Measurements from ENCODE around the gene SLC19A1.
"Not testable (repeated sequence)": the region's sequence is repeated elsewhere in the genome, so short reads cannot be mapped to it uniquely, and the experiment has no call there.

Gene SLC19A1

GRCh38 chr21:45573452-45574035 lies 31.3 kb upstream of the SLC19A1 start:
- no peak overlapping the region for H3K4me3 ChIP-seq (ENCODE audit: low read length)
- no peaks in the 10 kb centered on the region for H3K36me3 ChIP-seq (ENCODE audit: insufficient read depth, low read length)
- no peaks in the 10 kb centered on the region for H3K4me1 ChIP-seq (ENCODE audit: insufficient read depth, low read length)
- H2AFZ ChIP-seq (ENCODE audit: low read depth, low read length): no peak overlapping the region
- H3K9me3 ChIP-seq (ENCODE audit: low read length): no peaks in the 10 kb centered on the region
- peaks cover 13% of the 10 kb centered on the region for H3K27me3 ChIP-seq (ENCODE audit: insufficient read depth, low read length)

DNA sequence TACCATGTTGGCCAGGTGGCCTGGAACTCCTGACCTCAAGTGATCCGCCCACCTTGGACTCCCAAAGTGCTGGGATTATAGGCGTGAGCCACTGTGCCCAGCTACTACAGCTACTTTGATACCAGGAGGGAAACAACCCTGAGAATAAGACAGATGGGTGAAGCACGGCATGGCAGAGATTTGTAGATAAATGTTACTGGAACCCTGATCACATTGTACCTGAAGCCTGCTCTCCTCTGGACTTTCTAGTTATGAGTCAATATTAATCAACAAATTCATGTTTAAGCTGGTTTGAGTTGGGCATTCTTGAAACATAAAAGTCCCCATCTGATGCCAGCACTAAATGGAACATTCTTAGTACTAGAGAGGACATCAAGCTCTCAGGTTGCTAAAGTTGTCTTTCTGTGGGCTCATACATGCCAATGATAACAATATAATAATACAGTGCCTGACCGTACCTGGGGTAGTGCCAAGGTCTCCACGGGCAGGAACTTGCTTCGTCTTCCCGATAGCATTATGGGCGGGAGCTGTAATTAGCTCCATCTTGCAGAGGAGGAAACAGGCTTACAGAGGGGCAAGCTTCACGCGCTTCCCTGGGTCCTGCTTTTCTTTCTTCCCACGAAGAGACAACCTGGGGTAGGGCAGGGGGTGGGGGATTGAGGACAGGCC lies 30.7 kb upstream of the SLC19A1 start:
- peaks cover 11% of the 10 kb centered on the region for H3K27me3 ChIP-seq (ENCODE audit: insufficient read depth, low read length)
- no peaks in the 10 kb centered on the region for H3K36me3 ChIP-seq (ENCODE audit: insufficient read depth, low read length)
- H3K9me3 ChIP-seq (ENCODE audit: low read length): no peaks in the 10 kb centered on the region
- H3K4me3 ChIP-seq (ENCODE audit: low read length): no peak overlapping the region
- no peaks in the 10 kb centered on the region for H3K4me1 ChIP-seq (ENCODE audit: insufficient read depth, low read length)
- H2AFZ ChIP-seq (ENCODE audit: low read depth, low read length): no peak overlapping the region

DNA sequence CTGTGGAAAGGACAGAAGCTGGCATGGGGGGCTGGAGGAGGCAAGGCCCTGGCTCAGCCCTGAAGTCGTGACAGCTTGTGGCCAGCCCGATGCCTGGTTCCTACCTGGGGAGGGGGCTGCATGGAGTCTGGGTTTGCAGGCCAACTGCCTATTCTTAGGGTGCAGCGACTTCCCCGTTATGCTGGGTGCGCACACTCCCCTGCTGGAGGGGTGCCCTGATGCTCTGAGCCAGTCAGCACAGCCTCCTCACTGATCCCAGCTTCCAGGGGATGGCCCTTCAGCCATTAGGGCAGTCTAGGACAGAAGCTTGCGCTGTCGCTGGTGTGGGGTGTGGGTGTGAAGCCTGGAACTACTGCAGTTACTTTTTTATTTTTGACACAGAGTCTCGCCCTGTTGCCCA lies 30.0 kb upstream of the SLC19A1 start:
- H2AFZ ChIP-seq (ENCODE audit: low read depth, low read length): no peak overlapping the region
- no peaks in the 10 kb centered on the region for H3K36me3 ChIP-seq (ENCODE audit: insufficient read depth, low read length)
- peaks cover 7% of the 10 kb centered on the region for H3K27me3 ChIP-seq (ENCODE audit: insufficient read depth, low read length)
- no peaks in the 10 kb centered on the region for H3K4me1 ChIP-seq (ENCODE audit: insufficient read depth, low read length)
- no peak overlapping the region for H3K4me3 ChIP-seq (ENCODE audit: low read length)
- no peaks in the 10 kb centered on the region for H3K9me3 ChIP-seq (ENCODE audit: low read length)

DNA sequence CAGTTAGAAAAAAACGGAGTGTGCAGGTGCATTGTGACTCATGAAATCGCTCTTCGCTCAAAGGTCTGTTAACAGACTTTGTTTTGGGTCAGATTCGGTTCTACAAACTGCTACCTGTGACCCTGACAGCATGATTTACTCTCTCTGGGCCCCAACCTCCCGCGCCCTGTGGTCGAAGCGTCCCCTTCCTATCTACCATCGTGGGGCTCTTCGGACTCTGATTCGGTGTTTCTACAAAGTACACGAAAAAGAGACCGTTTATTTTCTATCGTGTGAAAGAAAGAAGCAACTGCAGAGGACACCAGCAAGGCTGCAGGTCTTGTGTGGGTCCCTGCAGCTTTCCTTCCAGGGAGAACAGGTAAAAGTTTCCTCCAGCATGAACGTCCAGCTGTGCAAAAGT lies 29.4 kb upstream of the SLC19A1 start:
- no peak overlapping the region for H3K4me3 ChIP-seq (ENCODE audit: low read length)
- H3K36me3 ChIP-seq (ENCODE audit: insufficient read depth, low read length): no peaks in the 10 kb centered on the region
- no peaks in the 10 kb centered on the region for H3K9me3 ChIP-seq (ENCODE audit: low read length)
- H3K4me1 ChIP-seq (ENCODE audit: insufficient read depth, low read length): no peaks in the 10 kb centered on the region
- H2AFZ ChIP-seq (ENCODE audit: low read depth, low read length): no peak overlapping the region
- H3K27me3 ChIP-seq (ENCODE audit: insufficient read depth, low read length): peaks cover 3% of the 10 kb centered on the region

GRCh38 chr21:45570826-45571601 lies 28.8 kb upstream of the SLC19A1 start:
- Histone ChIP-seq H3K4me3 (ENCODE audit: low read length) (no peak overlapping the region), H3K27me3 (ENCODE audit: insufficient read depth, low read length) (peaks cover 3% of the 10 kb centered on the region), H3K9me3 (ENCODE audit: low read length) (no peaks in the 10 kb centered on the region), H3K4me1 (ENCODE audit: insufficient read depth, low read length) (no peaks in the 10 kb centered on the region), H2AFZ (ENCODE audit: low read depth, low read length) (no peak overlapping the region), H3K36me3 (ENCODE audit: insufficient read depth, low read length) (no peaks in the 10 kb centered on the region)

- H3K36me3 ChIP-seq (ENCODE audit: insufficient read depth, low read length): no peaks in the 10 kb centered on the region
- no peak overlapping the region for H3K4me3 ChIP-seq (ENCODE audit: low read length)
Measured at GRCh38 chr21:45570071-45570470, 27.8 kb upstream of the SLC19A1 start.

GRCh38 chr21:45568383-45568782 lies 26.1 kb upstream of the SLC19A1 start:
- no peak overlapping the region for H3K4me3 ChIP-seq (ENCODE audit: low read length)
- H3K27me3 ChIP-seq (ENCODE audit: insufficient read depth, low read length): no peaks in the 10 kb centered on the region
- no peaks in the 10 kb centered on the region for H3K9me3 ChIP-seq (ENCODE audit: low read length)
- no peaks in the 10 kb centered on the region for H3K36me3 ChIP-seq (ENCODE audit: insufficient read depth, low read length)
- H2AFZ ChIP-seq (ENCODE audit: low read depth, low read length): no peak overlapping the region
- H3K4me1 ChIP-seq (ENCODE audit: insufficient read depth, low read length): no peaks in the 10 kb centered on the region

More at GRCh38 chr21:45570071-45570470, 27.8 kb upstream of the SLC19A1 start:
- no peak overlapping the region for H2AFZ ChIP-seq (ENCODE audit: low read depth, low read length)
- no peaks in the 10 kb centered on the region for H3K9me3 ChIP-seq (ENCODE audit: low read length)
- H3K4me1 ChIP-seq (ENCODE audit: insufficient read depth, low read length): no peaks in the 10 kb centered on the region
- peaks cover 3% of the 10 kb centered on the region for H3K27me3 ChIP-seq (ENCODE audit: insufficient read depth, low read length)

- H3K9me3 ChIP-seq (ENCODE audit: low read length); H2AFZ ChIP-seq (ENCODE audit: low read depth, low read length); H3K27me3 ChIP-seq (ENCODE audit: insufficient read depth, low read length); H3K4me3 ChIP-seq (ENCODE audit: low read length); H3K36me3 ChIP-seq (ENCODE audit: insufficient read depth, low read length); H3K4me1 ChIP-seq (ENCODE audit: insufficient read depth, low read length): not testable (repeated sequence)
Measured at GRCh38 chr21:45564137-45564536, 21.9 kb upstream of the SLC19A1 start.

GRCh38 chr21:45562965-45563364 lies 20.7 kb upstream of the SLC19A1 start:
- H3K4me1 ChIP-seq (ENCODE audit: insufficient read depth, low read length): no peaks in the 10 kb centered on the region
- H3K36me3 ChIP-seq (ENCODE audit: insufficient read depth, low read length): no peaks in the 10 kb centered on the region
- H3K27me3 ChIP-seq (ENCODE audit: insufficient read depth, low read length): peaks cover 10% of the 10 kb centered on the region
- H2AFZ ChIP-seq (ENCODE audit: low read depth, low read length): no peak overlapping the region
- H3K9me3 ChIP-seq (ENCODE audit: low read length): no peaks in the 10 kb centered on the region
- no peak overlapping the region for H3K4me3 ChIP-seq (ENCODE audit: low read length)

DNA sequence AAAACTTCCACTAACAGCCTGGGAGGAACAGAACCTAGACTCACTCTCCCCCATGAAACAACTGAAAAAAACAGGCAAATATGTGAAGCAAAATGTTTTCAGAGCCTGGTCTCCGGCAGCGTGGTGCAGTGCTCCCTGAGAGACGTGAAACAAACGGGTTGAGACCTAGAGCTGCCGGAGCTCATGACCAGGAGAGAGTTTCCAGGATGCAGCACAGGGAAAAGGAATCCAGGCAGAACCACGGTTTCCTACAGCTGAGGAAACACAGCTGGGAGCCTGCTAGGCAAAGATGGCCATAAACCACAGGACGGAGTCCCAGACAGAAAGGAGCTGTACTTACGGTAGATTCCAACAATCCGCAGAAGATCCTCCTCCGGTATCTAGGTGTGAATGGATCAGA lies 20.2 kb upstream of the SLC19A1 start:
- H3K36me3 ChIP-seq (ENCODE audit: insufficient read depth, low read length): no peaks in the 10 kb centered on the region
- no peak overlapping the region for H2AFZ ChIP-seq (ENCODE audit: low read depth, low read length)
- H3K4me3 ChIP-seq (ENCODE audit: low read length): no peak overlapping the region
- peaks cover 10% of the 10 kb centered on the region for H3K27me3 ChIP-seq (ENCODE audit: insufficient read depth, low read length)
- H3K9me3 ChIP-seq (ENCODE audit: low read length): no peaks in the 10 kb centered on the region
- no peaks in the 10 kb centered on the region for H3K4me1 ChIP-seq (ENCODE audit: insufficient read depth, low read length)

DNA sequence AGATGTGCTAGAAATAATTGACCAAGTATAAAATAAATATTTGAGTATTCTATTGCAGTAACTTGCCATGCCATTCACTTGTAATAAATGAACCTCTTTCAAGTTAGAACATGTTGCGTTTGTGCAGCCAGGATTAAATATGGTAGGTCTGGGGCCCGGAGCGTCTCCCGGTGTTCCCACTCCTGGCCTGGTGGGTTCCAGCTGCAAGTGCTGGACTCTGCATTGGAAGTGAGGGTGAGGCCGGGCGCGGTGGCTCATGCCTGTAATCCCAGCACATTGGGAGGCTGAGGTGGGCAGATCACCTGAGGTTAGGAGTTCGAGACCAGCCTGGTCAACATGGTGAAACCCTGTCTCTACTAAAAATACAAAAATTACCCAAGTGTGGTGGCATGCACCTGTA lies 19.0 kb upstream of the SLC19A1 start:
- H3K36me3 ChIP-seq (ENCODE audit: insufficient read depth, low read length); H2AFZ ChIP-seq (ENCODE audit: low read depth, low read length); H3K4me3 ChIP-seq (ENCODE audit: low read length); H3K9me3 ChIP-seq (ENCODE audit: low read length); H3K4me1 ChIP-seq (ENCODE audit: insufficient read depth, low read length): not testable (repeated sequence)
- peaks cover 13% of the 10 kb centered on the region for H3K27me3 ChIP-seq (ENCODE audit: insufficient read depth, low read length)

DNA sequence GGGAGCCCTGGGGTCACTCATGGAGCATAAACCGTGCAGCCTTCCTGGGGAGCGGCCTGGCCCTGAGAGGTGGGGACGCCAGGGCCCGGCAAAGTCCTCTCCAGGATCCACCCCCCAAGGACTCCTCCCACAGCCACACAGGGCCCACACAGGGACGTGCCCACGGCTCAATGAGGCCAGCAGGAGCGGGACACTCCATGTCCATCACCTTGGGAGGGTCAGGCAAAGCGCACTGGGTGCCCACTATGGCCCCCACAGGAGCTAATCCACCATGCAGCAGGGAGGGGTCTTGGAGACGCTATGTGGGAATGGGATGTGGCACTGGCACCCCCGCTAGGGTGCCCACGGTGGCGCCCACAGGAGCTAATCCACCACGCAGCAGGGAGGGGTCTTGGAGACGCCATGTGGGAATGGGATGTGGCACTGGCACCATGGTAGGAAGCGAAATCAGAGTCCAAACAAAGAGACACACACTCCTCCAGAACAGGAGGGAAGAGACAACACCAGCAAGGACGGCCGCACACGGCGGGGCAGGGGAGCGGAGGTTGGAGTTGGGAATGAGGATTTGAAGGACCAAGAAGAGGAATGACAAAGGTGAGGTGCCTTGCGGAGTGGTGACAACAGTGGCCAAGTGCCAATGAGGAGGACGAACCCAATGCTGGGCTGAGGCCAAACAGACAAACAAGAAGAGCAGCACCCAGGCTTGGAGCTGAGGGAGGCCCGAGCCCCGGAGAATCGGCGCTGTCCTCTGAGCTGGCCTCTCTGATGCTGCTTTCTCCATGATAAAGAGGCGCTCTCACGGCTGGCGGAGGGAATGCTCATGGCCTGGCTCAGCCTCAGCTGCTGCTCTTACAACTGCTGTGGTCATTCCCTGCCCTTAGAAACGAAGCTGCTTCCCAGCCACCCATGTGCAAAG lies 18.1 kb upstream of the SLC19A1 start:
- Histone ChIP-seq H2AFZ (ENCODE audit: low read depth, low read length) (no peak overlapping the region), H3K4me1 (ENCODE audit: insufficient read depth, low read length) (no peaks in the 10 kb centered on the region), H3K9me3 (ENCODE audit: low read length) (no peaks in the 10 kb centered on the region), H3K4me3 (ENCODE audit: low read length) (no peak overlapping the region), H3K27me3 (ENCODE audit: insufficient read depth, low read length) (peaks cover 13% of the 10 kb centered on the region), H3K36me3 (ENCODE audit: insufficient read depth, low read length) (no peaks in the 10 kb centered on the region)

All from neuron (in vitro differentiated cells).